Measurements from ENCODE around the gene TMBIM4. TPM values are rescaled to one million over a fixed set of nuclear protein-coding genes. Genes with fewer than 3 reads are reported as not detected.

TMBIM4 gene
- total RNA-seq, 2 donors from 2014 or later = 107 to 139 TPM

DNA sequence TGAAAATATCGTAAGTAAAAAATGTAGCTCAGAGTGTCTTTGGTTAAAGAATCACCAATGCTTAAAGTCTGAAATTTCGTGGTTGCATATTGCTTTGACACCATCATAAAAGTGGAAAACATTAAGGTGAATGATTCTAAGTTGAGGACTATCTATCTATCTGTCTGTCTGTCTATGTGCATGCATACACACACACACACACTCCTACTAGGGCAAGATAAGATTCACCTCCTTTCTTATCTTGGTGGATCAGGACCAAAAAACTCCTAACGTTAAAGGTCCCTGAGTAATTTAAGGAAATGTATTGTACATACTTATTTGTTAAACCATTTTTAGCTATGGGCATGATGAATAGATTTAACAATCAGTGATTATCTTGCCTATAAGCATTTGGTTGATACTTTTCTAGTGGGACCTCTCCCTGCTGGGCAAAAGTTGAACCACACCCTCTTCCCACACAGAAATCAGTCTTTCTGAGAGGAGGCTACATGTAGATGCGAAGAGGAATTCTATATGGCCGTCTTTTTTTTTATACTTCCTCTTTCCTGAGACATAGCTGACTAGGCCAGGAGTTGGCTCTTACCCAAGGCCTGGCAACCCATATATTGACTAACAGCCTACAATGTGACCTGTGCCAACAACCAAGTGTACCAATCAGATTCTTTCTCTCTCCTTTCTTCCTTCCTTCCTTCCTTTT is 19.9 kb downstream of the TMBIM4 start:
- no peak overlapping the region for H3K4me3 ChIP-seq
- no peaks in the 10 kb centered on the region for H3K27me3 ChIP-seq
- peak overlapping the region in 1 of 2 donors; percentile 1 for H3K27ac ChIP-seq
- DNase-seq (ENCODE audit: low spot score) = no peak
- H3K4me1 ChIP-seq = peaks cover 0 to 20% of the 10 kb centered on the region in 2 donors
- TF ChIP-seq, protein P1, sequence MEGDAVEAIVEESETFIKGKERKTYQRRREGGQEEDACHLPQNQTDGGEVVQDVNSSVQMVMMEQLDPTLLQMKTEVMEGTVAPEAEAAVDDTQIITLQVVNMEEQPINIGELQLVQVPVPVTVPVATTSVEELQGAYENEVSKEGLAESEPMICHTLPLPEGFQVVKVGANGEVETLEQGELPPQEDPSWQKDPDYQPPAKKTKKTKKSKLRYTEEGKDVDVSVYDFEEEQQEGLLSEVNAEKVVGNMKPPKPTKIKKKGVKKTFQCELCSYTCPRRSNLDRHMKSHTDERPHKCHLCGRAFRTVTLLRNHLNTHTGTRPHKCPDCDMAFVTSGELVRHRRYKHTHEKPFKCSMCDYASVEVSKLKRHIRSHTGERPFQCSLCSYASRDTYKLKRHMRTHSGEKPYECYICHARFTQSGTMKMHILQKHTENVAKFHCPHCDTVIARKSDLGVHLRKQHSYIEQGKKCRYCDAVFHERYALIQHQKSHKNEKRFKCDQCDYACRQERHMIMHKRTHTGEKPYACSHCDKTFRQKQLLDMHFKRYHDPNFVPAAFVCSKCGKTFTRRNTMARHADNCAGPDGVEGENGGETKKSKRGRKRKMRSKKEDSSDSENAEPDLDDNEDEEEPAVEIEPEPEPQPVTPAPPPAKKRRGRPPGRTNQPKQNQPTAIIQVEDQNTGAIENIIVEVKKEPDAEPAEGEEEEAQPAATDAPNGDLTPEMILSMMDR (IDR thresholded peaks at IDR 0.05) = peak in 1 of 2 donors; percentile 21
- no peaks in the 10 kb centered on the region for H3K9me3 ChIP-seq
- peaks cover 5% of the 10 kb centered on the region for H3K36me3 ChIP-seq

GRCh38 chr12:66144791-66145754 is 24.7 kb downstream of the TMBIM4 start:
- no peak overlapping the region for H3K4me3 ChIP-seq
- H3K36me3 ChIP-seq = peaks cover 18% of the 10 kb centered on the region
- peak overlapping the region; percentile 34 to 66 for H3K27ac ChIP-seq
- peaks cover 0 to 15% of the 10 kb centered on the region in 2 donors for H3K4me1 ChIP-seq
- no peaks in the 10 kb centered on the region for H3K27me3 ChIP-seq
- DNase-seq (ENCODE audit: low spot score) = peak; percentile 66
- TF ChIP-seq, protein P1 (IDR thresholded peaks at IDR 0.05) = peak; percentile 48 to 73
- peaks cover 0 to 17% of the 10 kb centered on the region in 2 donors for H3K9me3 ChIP-seq

DNA sequence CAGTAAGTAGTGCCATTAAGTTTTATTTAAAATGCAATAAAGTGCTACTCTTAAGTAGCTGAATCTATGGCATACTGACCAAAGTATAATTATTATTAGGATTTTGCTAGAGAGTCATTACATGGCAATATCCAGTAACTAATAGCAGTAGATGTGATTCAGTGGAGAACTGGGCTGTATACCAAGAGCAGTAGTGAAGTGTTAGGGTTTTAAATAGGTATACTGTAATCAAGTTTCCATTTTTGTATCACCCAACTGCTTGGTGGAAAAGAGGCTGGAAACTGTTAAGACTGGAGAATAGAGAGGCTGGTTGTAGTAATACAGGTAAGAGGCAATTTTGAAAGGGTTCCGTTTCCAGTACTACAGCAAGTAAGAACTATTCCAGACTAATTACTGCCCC is 25.9 kb downstream of the TMBIM4 start:
- Histone ChIP-seq H3K27ac (peak overlapping the region; percentile 34 to 66), H3K27me3 (no peaks in the 10 kb centered on the region), H3K36me3 (peaks cover 22% of the 10 kb centered on the region), H3K4me1 (peaks cover 0 to 15% of the 10 kb centered on the region in 2 donors), H3K4me3 (no peak overlapping the region), H3K9me3 (peaks cover 0 to 17% of the 10 kb centered on the region in 2 donors)
- TF ChIP-seq, protein P1 (IDR thresholded peaks at IDR 0.05) = no peak
- DNase-seq (ENCODE audit: low spot score) = no peak

DNA sequence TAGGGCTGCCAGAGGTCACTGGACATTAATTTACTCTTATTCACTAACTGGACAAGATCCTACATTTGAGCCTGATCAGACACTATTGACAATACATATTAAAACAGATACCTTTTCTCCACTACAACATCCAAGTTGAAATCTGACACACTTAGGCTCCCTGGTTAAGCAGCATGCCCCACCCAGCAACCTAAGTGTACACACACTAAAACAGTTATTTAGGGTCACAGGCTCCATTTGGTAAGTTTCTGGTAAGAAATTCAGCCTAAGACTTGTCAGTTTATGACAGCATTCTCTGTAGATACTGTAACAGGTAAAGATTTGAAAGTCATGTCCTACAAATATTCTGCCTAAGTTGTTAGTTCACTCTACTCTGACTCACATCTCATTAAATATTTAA is 27.0 kb downstream of the TMBIM4 start:
- peaks cover 28% of the 10 kb centered on the region for H3K36me3 ChIP-seq
- peaks cover 0 to 15% of the 10 kb centered on the region in 2 donors for H3K4me1 ChIP-seq
- no peak overlapping the region for H3K4me3 ChIP-seq
- H3K9me3 ChIP-seq = peaks cover 0 to 17% of the 10 kb centered on the region in 2 donors
- DNase-seq (ENCODE audit: low spot score) = no peak
- H3K27me3 ChIP-seq = no peaks in the 10 kb centered on the region
- no peak overlapping the region for H3K27ac ChIP-seq
- TF ChIP-seq, protein P1 (IDR thresholded peaks at IDR 0.05) = no peak

GRCh38 chr12:66141299-66141698 is 28.5 kb downstream of the TMBIM4 start:
- peaks cover 0 to 15% of the 10 kb centered on the region in 2 donors for H3K4me1 ChIP-seq

More at GRCh38 chr12:66141299-66141698, 28.5 kb downstream of the TMBIM4 start:
- Histone ChIP-seq H3K4me3 (no peak overlapping the region), H3K27me3 (no peaks in the 10 kb centered on the region), H3K9me3 (peaks cover 0 to 17% of the 10 kb centered on the region in 2 donors), H3K27ac (no peak overlapping the region), H3K36me3 (peaks cover 41% of the 10 kb centered on the region)
- DNase-seq (ENCODE audit: low spot score) = no peak
- TF ChIP-seq, protein P1 (IDR thresholded peaks at IDR 0.05) = no peak

Measured in right atrium auricular region (tissue), 2 donors.